ENCODE data around the gene NKAIN1. TPM values are rescaled to one million over a fixed set of nuclear protein-coding genes. Genes with fewer than 3 reads are reported as not detected.

NKAIN1 gene
- total RNA-seq, 4 donors from 2014 or later = 0.09 to 0.30 (median 0.12) TPM; not detected in 1

GRCh38 chr1:31244326-31244725 lies 4.6 kb upstream of the NKAIN1 start:
- no peak for DNase-seq
- no peak overlapping the region for H3K4me3 ChIP-seq
- no peak for TF ChIP-seq CTCF (IDR thresholded peaks at IDR 0.05)
- no peak for TF ChIP-seq POLR2A (IDR thresholded peaks at IDR 0.05)
- H3K36me3 ChIP-seq = no peaks in the 10 kb centered on the region
- intact Hi-C loops (cut with DNase I) = no loop called here
- peaks cover 0 to 9% (median 4%) of the 10 kb centered on the region in 3 donors for H3K4me1 ChIP-seq
- no peaks in the 10 kb centered on the region for H3K9me3 ChIP-seq
- 59 to 67% methylated on average over 4 of the region's 4 CpGs for WGBS, 2 donors
- peaks cover 0 to 36% (median 5%) of the 10 kb centered on the region in 4 donors for H3K27me3 ChIP-seq
- H3K27ac ChIP-seq = no peak overlapping the region

GRCh38 chr1:31243501-31244286 lies 4.0 kb upstream of the NKAIN1 start:
- no peak for TF ChIP-seq CTCF (IDR thresholded peaks at IDR 0.05)
- no peak for TF ChIP-seq POLR2A (IDR thresholded peaks at IDR 0.05)
- WGBS, 2 donors = 44 to 55% methylated on average over 7 to 8 of the region's 10 CpGs
- Histone ChIP-seq H3K4me1 (peaks cover 0 to 15% (median 9%) of the 10 kb centered on the region in 3 donors), H3K27ac (no peak overlapping the region), H3K36me3 (no peaks in the 10 kb centered on the region), H3K27me3 (peaks cover 0 to 42% (median 6%) of the 10 kb centered on the region in 4 donors), H3K9me3 (no peaks in the 10 kb centered on the region), H3K4me3 (no peak overlapping the region)
- intact Hi-C loops (cut with DNase I) = no loop called here
- DNase-seq = no peak

GRCh38 chr1:31241321-31241720 lies 1.6 kb upstream of the NKAIN1 start:
- peaks cover 0 to 66% (median 14%) of the 10 kb centered on the region in 4 donors for H3K27me3 ChIP-seq
- intact Hi-C loops (cut with DNase I) = no loop called here

GRCh38 chr1:31238986-31239613 lies 587 bp downstream of the NKAIN1 start:
- no peaks in the 10 kb centered on the region for H3K36me3 ChIP-seq
- WGBS, 2 donors = 0 to 2% methylated on average over 3 to 4 of the region's 56 CpGs
- peaks cover 0 to 17% (median 9%) of the 10 kb centered on the region in 3 donors for H3K4me1 ChIP-seq
- no peak overlapping the region for H3K27ac ChIP-seq
- intact Hi-C loops (cut with DNase I) = no loop called here
- peaks cover 0 to 88% (median 14%) of the 10 kb centered on the region in 4 donors for H3K27me3 ChIP-seq
- no peak for DNase-seq
- peak overlapping the region in 3 of 4 donors; percentile 23 to 59 (median 40) for H3K4me3 ChIP-seq
- no peak for TF ChIP-seq CTCF (IDR thresholded peaks at IDR 0.05)
- TF ChIP-seq POLR2A (IDR thresholded peaks at IDR 0.05) = no peak
- H3K9me3 ChIP-seq = no peaks in the 10 kb centered on the region

More at GRCh38 chr1:31241321-31241720, 1.6 kb upstream of the NKAIN1 start:
- H3K36me3 ChIP-seq = no peaks in the 10 kb centered on the region
- 66 to 69% methylated on average over 8 of the region's 8 CpGs for WGBS, 2 donors
- peaks cover 0 to 17% (median 9%) of the 10 kb centered on the region in 3 donors for H3K4me1 ChIP-seq
- TF ChIP-seq CTCF (IDR thresholded peaks at IDR 0.05) (no peak), POLR2A (IDR thresholded peaks at IDR 0.05) (no peak)
- no peak for DNase-seq
- H3K4me3 ChIP-seq = no peak overlapping the region
- no peaks in the 10 kb centered on the region for H3K9me3 ChIP-seq
- H3K27ac ChIP-seq = no peak overlapping the region

GRCh38 chr1:31238612-31238985 lies 1.1 kb downstream of the NKAIN1 start:
- TF ChIP-seq CTCF (IDR thresholded peaks at IDR 0.05) = no peak
- TF ChIP-seq POLR2A (IDR thresholded peaks at IDR 0.05) = no peak
- intact Hi-C loops (cut with DNase I) = no loop called here
- Histone ChIP-seq H3K36me3 (no peaks in the 10 kb centered on the region), H3K4me1 (peaks cover 0 to 17% (median 9%) of the 10 kb centered on the region in 3 donors), H3K27ac (no peak overlapping the region), H3K27me3 (peaks cover 0 to 93% (median 14%) of the 10 kb centered on the region in 4 donors), H3K4me3 (peak overlapping the region in 1 of 4 donors; percentile 59), H3K9me3 (no peaks in the 10 kb centered on the region)
- 14 to 35% methylated on average over 2 of the region's 4 CpGs for WGBS, 2 donors
- no peak for DNase-seq

Data from esophagus squamous epithelium (tissue), 5 donors.